ENCODE data around the gene FKBP14.

DNA sequence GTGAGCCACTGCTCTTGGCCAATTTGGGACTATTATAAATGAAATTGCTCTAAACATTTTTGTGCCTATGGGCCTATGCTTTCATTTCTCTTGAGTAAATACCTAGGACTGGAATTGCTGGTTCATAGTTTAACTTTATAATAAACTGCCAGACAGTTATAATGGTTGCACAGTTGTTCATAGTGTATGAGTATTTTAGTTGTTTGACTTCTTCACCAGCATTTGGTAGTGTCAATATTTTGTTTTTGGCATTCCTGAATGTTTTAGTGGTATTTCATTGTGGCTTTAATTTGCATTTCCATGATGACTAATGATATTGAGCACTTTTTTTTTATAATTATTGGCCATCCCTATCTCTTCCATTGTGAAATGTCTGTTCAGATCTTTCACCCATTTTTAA is 31.2 kb upstream of the FKBP14 start:
- TF ChIP-seq, protein P1, sequence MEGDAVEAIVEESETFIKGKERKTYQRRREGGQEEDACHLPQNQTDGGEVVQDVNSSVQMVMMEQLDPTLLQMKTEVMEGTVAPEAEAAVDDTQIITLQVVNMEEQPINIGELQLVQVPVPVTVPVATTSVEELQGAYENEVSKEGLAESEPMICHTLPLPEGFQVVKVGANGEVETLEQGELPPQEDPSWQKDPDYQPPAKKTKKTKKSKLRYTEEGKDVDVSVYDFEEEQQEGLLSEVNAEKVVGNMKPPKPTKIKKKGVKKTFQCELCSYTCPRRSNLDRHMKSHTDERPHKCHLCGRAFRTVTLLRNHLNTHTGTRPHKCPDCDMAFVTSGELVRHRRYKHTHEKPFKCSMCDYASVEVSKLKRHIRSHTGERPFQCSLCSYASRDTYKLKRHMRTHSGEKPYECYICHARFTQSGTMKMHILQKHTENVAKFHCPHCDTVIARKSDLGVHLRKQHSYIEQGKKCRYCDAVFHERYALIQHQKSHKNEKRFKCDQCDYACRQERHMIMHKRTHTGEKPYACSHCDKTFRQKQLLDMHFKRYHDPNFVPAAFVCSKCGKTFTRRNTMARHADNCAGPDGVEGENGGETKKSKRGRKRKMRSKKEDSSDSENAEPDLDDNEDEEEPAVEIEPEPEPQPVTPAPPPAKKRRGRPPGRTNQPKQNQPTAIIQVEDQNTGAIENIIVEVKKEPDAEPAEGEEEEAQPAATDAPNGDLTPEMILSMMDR (IDR thresholded peaks at IDR 0.05), result no peak
- TF ChIP-seq POLR2A (IDR thresholded peaks at IDR 0.05), result no peak
- no peak for TF ChIP-seq EP300 (IDR thresholded peaks at IDR 0.05)

Measured in tibial nerve (tissue), 4 donors.